CD4-positive, CD25-positive, alpha-beta regulatory T cell (primary cell): ENCODE measurements around the gene LRCOL1. TPM values are rescaled to one million over a fixed set of nuclear protein-coding genes. Genes with fewer than 3 reads are reported as not detected.
A peak's percentile ranks its signal among the peaks of the same experiment; 100 is the strongest.

Source experiments
- ATAC-seq, 2 donors: fragments of 150-1000 bp; cut with Tn5 transposase; one replicate each; pipeline ENCODE4 v1.10.0; 2021; ENCODE audit warnings: low read depth in 2 of 2, moderate number of reproducible peaks in 2 of 2, moderate library complexity in 1 of 2
- DNase-seq, 3 donors: peaks; one replicate each; pipeline versions ENCODE4 v3.0.0 to v3.0.0-alpha.2; 2012 to 2022; ENCODE audit warnings: mixed read lengths in 1 of 3
- H3K27ac ChIP-seq: one replicate; pipeline ENCODE4 v1.7.0; 2013; ENCODE audit warnings: mild to moderate bottlenecking, low read length; ENCODE audit not compliant: insufficient read depth, poor library complexity, severe bottlenecking
- H3K27me3 ChIP-seq: one replicate; pipeline ENCODE4 v1.7.0; 2013; ENCODE audit warnings: low read length; ENCODE audit not compliant: control insufficient read depth, insufficient read depth
- H3K36me3 ChIP-seq: one replicate; pipeline ENCODE4 v1.7.0; 2013; ENCODE audit warnings: mild to moderate bottlenecking, low read length, moderate library complexity; ENCODE audit not compliant: control insufficient read depth, insufficient read depth
- H3K4me1 ChIP-seq: 2 replicates; pipeline ENCODE4 v1.7.0; 2013; ENCODE audit warnings: mild to moderate bottlenecking, low read length; ENCODE audit not compliant: insufficient read depth, control insufficient read depth, poor library complexity, severe bottlenecking
- H3K4me3 ChIP-seq: one replicate; pipeline ENCODE4 v1.7.0; 2013; ENCODE audit warnings: low read depth, mild to moderate bottlenecking, low read length, moderate library complexity
- H3K9me3 ChIP-seq, 2 experiments: 1 replicate in 1 of 2; 2 replicates in 1 of 2; pipeline ENCODE4 v1.7.0; 2013; ENCODE audit warnings: low read length in 2 of 2, mild to moderate bottlenecking in 1 of 2, moderate library complexity in 1 of 2; ENCODE audit not compliant: control insufficient read depth in 2 of 2
- H3K27ac Mint-ChIP-seq, 3 donors: one replicate each; pipeline ENCODE4 v1.8.0; 2020 to 2022; ENCODE audit warnings: mild to moderate bottlenecking in 3 of 3, mixed read lengths in 3 of 3, moderate library complexity in 2 of 3
- H3K27me3 Mint-ChIP-seq: one replicate; pipeline ENCODE4 v1.8.0; 2022; ENCODE audit warnings: mild to moderate bottlenecking, mixed read lengths
- H3K36me3 Mint-ChIP-seq: one replicate; pipeline ENCODE4 v1.8.0; 2020; ENCODE audit warnings: mixed read lengths
- H3K4me1 Mint-ChIP-seq, 4 donors: one replicate each; pipeline ENCODE4 v1.8.0; 2020 to 2022; ENCODE audit warnings: mixed read lengths in 4 of 4, mild to moderate bottlenecking in 1 of 4
- H3K4me3 Mint-ChIP-seq, 4 donors: one replicate each; pipeline ENCODE4 v1.8.0; 2020 to 2022; ENCODE audit warnings: mild to moderate bottlenecking in 4 of 4, mixed read lengths in 4 of 4, moderate library complexity in 3 of 4
- H3K9me3 Mint-ChIP-seq, 7 donors: one replicate each; pipeline ENCODE4 v1.8.0; 2020 to 2022; ENCODE audit warnings: mixed read lengths in 7 of 7, mild to moderate bottlenecking in 3 of 7, moderate library complexity in 2 of 7
- polyA plus RNA-seq, 4 donors: library from polyadenylated mRNA; unstranded; fragments of 300-500 nt; fragmentation: Illumina TruSeq; gene quantifications; one replicate each; pipeline ENCODE4 v1.2.3, GENCODE V29; 2021
- total RNA-seq: library from RNA; stranded (reverse); gene quantifications from one replicate; pipeline ENCODE4 v1.2.3, GENCODE V29; 2022

The LRCOL1 gene
- total and polyA plus RNA-seq, 5 donors from 2014 or later, result not detected

DNA sequence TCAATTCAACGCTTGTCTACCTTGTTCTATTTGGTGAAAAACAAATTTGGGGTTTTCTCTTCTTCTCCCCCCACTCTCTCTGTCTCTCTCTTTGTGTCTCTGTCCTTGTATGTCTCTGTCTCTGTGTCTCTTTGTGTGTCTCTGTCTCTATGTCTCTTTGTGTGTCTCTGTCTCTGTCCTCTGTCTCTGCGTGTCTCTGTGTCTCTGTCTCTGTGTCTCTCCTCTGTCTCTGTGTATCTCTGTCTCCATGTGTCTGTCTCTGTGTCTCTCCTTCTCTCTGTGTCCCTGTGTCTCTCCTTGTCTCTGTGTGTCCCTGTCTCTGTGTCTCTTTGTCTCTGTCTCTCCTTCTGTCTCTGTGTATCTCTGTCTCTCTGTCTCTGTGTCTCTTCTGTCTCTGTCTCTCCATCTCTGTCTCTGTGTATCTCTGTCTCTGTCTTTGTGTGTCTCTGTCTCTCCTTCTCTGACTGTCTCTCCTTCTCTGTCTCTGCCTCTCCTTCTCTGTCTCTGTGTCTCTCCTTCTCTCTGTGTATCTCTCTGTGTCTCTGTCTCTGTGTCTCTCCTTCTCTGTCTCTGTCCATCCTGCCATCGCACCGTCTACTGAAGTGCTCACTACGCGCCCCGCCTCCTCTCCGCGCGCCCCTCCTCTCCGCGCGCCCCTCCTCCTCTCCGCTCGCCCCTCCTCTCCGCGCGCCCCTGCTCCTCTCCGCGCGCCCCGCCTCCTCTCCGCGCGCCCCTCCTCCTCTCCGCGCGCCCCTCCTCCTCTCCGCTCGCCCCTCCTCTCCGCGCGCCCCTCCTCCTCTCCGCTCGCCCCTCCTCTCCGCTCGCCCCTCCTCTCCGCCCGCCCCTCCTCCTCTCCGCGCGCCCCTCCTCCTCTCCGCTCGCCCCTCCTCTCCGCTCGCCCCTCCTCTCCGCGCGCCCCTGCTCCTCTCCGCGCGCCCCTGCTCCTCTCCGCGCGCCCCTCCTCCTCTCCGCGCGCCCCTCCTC, 12.8 kb downstream of the LRCOL1 start:
- Histone ChIP-seq H3K36me3 (no peaks in the 10 kb centered on the region), H3K27me3 (no peaks in the 10 kb centered on the region), H3K4me1 (peaks cover 14% of the 10 kb centered on the region), H3K4me3 (peak overlapping the region; percentile 69), H3K9me3 (no peaks in the 10 kb centered on the region), H3K27ac (no peak overlapping the region)
- H3K4me1 Mint-ChIP-seq, result peaks cover 0 to 36% (median 14%) of the 10 kb centered on the region in 4 donors
- H3K36me3 Mint-ChIP-seq, result no peaks in the 10 kb centered on the region
- peaks cover 0 to 8% (median 0%) of the 10 kb centered on the region in 7 donors for H3K9me3 Mint-ChIP-seq
- peak overlapping the region; percentile 61 to 88 (median 85) for H3K4me3 Mint-ChIP-seq
- ATAC-seq, result no peak
- peak in 2 of 3 donors; percentile 26 to 44 for DNase-seq
- H3K27me3 Mint-ChIP-seq, result peaks cover 26% of the 10 kb centered on the region
- peak overlapping the region in 2 of 3 donors; percentile 4 to 67 for H3K27ac Mint-ChIP-seq

- Histone ChIP-seq H3K27ac (no peak overlapping the region), H3K9me3 (no peaks in the 10 kb centered on the region), H3K36me3 (no peaks in the 10 kb centered on the region), H3K4me1 (peaks cover 14% of the 10 kb centered on the region), H3K27me3 (no peaks in the 10 kb centered on the region), H3K4me3 (no peak overlapping the region)
- ATAC-seq (peak in 1 of 2 donors; percentile 16), DNase-seq (no peak)
- peaks cover 21% of the 10 kb centered on the region for H3K27me3 Mint-ChIP-seq
- H3K4me1 Mint-ChIP-seq, result peaks cover 0 to 31% (median 14%) of the 10 kb centered on the region in 4 donors
- no peak overlapping the region for H3K27ac Mint-ChIP-seq
- H3K9me3 Mint-ChIP-seq, result peaks cover 0 to 8% (median 0%) of the 10 kb centered on the region in 7 donors
- peak overlapping the region in 1 of 4 donors; percentile 13 for H3K4me3 Mint-ChIP-seq
- H3K36me3 Mint-ChIP-seq, result no peaks in the 10 kb centered on the region
Measured at GRCh38 chr12:132596016-132596415, 14.4 kb downstream of the LRCOL1 start.

DNA sequence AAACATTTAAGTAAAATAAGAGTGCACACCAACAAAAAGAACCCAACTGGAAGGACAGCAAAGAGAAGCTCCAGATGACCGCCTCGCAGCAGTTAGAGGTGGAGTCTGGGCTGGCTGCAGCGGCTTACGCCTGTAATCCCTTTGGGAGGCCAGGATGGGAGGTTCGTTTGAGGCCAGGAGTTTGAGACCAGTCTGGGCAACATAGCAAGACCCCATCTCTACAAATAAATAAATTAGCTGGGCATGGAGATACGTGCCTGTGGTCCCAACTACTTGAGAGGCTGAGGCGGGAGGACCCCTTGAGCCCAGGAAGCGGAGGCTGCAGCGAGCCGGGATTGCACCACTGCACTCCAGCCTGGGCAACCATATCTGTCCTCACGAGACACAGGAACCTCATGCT, 15.2 kb downstream of the LRCOL1 start:
- no peaks in the 10 kb centered on the region for H3K36me3 Mint-ChIP-seq
- H3K4me1 Mint-ChIP-seq, result peaks cover 0 to 25% (median 14%) of the 10 kb centered on the region in 4 donors
- H3K27me3 ChIP-seq, result no peaks in the 10 kb centered on the region
- peaks cover 7% of the 10 kb centered on the region for H3K4me1 ChIP-seq
- ATAC-seq (no peak), DNase-seq (no peak)
- H3K27me3 Mint-ChIP-seq, result peaks cover 21% of the 10 kb centered on the region
- H3K4me3 ChIP-seq, result no peak overlapping the region
- H3K36me3 ChIP-seq, result no peaks in the 10 kb centered on the region
- H3K27ac ChIP-seq, result no peak overlapping the region
- H3K9me3 Mint-ChIP-seq, result peaks cover 0 to 8% (median 0%) of the 10 kb centered on the region in 7 donors
- peak overlapping the region in 1 of 4 donors; percentile 11 for H3K4me3 Mint-ChIP-seq
- H3K27ac Mint-ChIP-seq, result peak overlapping the region in 1 of 3 donors; percentile 52
- no peaks in the 10 kb centered on the region for H3K9me3 ChIP-seq

DNA sequence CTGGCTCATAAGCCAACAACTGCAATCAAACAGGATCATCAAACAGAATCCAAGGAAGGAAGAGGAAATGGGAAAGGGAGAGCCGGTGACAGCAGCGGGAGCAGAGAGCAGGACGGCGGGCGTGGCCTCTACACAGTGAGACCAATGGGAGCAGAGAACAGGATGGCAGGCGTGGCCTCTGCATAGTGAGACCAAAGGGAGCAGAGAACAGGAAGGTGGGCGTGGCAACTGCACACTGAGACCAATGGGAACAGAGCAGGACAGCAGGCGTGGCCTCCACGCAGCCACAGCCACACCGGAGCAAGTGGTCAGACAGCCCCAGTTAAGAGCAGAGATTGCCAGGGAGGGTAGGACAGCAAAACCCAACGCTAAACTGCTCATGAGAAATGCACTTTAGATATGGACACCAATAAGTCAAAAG, 16.4 kb downstream of the LRCOL1 start:
- Histone ChIP-seq H3K4me1 (peaks cover 5% of the 10 kb centered on the region), H3K27me3 (no peaks in the 10 kb centered on the region), H3K4me3 (no peak overlapping the region), H3K9me3 (no peaks in the 10 kb centered on the region), H3K36me3 (no peaks in the 10 kb centered on the region), H3K27ac (no peak overlapping the region)
- H3K27me3 Mint-ChIP-seq, result peaks cover 13% of the 10 kb centered on the region
- no peaks in the 10 kb centered on the region for H3K36me3 Mint-ChIP-seq
- ATAC-seq, result peak; percentile 37 to 40
- H3K27ac Mint-ChIP-seq, result no peak overlapping the region
- H3K4me3 Mint-ChIP-seq, result peak overlapping the region in 2 of 4 donors; percentile 7 to 71
- DNase-seq, result peak in 1 of 3 donors; percentile 48
- H3K4me1 Mint-ChIP-seq, result peaks cover 0 to 16% (median 10%) of the 10 kb centered on the region in 4 donors
- peaks cover 0 to 8% (median 1%) of the 10 kb centered on the region in 7 donors for H3K9me3 Mint-ChIP-seq

DNA sequence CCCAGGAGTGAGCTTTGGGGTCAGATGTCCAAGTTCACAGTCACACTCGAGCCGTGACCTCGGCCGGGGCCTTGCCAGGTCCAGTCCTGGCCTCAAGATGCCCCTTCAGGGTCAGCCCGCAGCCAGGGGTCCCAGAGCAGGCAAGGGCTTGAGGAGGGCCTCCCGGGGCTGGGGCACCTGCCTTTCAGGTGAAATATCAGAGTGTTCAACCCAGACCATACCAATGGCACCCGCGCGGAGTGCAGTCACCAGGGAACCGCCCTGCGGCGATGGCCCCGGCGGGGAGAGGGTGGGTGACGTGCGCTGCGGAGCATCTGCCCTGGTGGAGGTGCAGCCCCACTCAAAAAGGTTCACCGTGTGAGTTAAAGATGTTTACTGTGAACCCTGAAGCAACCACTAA, 16.9 kb downstream of the LRCOL1 start:
- Histone ChIP-seq H3K27me3 (no peaks in the 10 kb centered on the region), H3K4me1 (peaks cover under 1% of the 10 kb centered on the region), H3K9me3 (no peaks in the 10 kb centered on the region), H3K36me3 (no peaks in the 10 kb centered on the region), H3K4me3 (no peak overlapping the region), H3K27ac (no peak overlapping the region)
- Mint-ChIP-seq H3K27ac (no peak overlapping the region), H3K4me1 (peaks cover 0 to 12% (median 8%) of the 10 kb centered on the region in 4 donors), H3K4me3 (no peak overlapping the region), H3K9me3 (peaks cover 0 to 8% (median 1%) of the 10 kb centered on the region in 7 donors), H3K36me3 (no peaks in the 10 kb centered on the region), H3K27me3 (peaks cover 8% of the 10 kb centered on the region)
- ATAC-seq (no peak), DNase-seq (no peak)

DNA sequence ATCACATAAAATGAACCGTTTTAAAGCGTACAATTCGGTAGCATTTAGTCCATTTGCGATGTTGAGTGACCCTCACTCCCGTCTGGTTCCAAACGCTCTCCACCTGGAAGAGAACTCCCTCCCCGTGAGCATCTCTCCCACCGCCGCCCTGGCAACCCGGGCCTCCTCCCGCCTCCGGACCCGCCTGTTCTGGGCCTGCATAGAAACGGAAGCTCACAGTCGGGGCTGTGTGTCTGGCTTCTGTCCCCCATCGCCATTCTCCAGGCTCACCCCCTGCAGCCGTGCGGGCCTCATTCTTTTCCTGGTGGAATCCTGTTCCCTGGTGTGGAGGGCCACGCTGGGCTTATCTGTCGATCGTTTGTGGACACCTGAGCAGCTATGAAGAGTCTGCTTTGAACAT, 17.3 kb downstream of the LRCOL1 start:
- ATAC-seq (no peak), DNase-seq (no peak)
- Mint-ChIP-seq H3K9me3 (peaks cover 0 to 8% (median 1%) of the 10 kb centered on the region in 7 donors), H3K4me3 (no peak overlapping the region), H3K4me1 (peaks cover 0 to 11% (median 8%) of the 10 kb centered on the region in 4 donors), H3K36me3 (no peaks in the 10 kb centered on the region), H3K27ac (no peak overlapping the region), H3K27me3 (peaks cover 7% of the 10 kb centered on the region)
- no peaks in the 10 kb centered on the region for H3K27me3 ChIP-seq
- no peaks in the 10 kb centered on the region for H3K9me3 ChIP-seq
- no peak overlapping the region for H3K4me3 ChIP-seq
- H3K4me1 ChIP-seq, result no peaks in the 10 kb centered on the region
- H3K27ac ChIP-seq, result no peak overlapping the region
- no peaks in the 10 kb centered on the region for H3K36me3 ChIP-seq

GRCh38 chr12:132592282-132592970, 18.0 kb downstream of the LRCOL1 start:
- H3K36me3 Mint-ChIP-seq, result no peaks in the 10 kb centered on the region
- no peaks in the 10 kb centered on the region for H3K9me3 ChIP-seq
- ATAC-seq (no peak), DNase-seq (no peak)
- no peaks in the 10 kb centered on the region for H3K4me1 ChIP-seq
- no peak overlapping the region for H3K27ac ChIP-seq
- H3K27me3 ChIP-seq, result no peaks in the 10 kb centered on the region
- no peaks in the 10 kb centered on the region for H3K36me3 ChIP-seq
- no peak overlapping the region for H3K4me3 ChIP-seq
- H3K4me1 Mint-ChIP-seq, result peaks cover 0 to 7% (median 5%) of the 10 kb centered on the region in 4 donors
- H3K9me3 Mint-ChIP-seq, result peaks cover 0 to 5% (median under 1%) of the 10 kb centered on the region in 7 donors
- peaks cover 4% of the 10 kb centered on the region for H3K27me3 Mint-ChIP-seq
- no peak overlapping the region for H3K27ac Mint-ChIP-seq
- H3K4me3 Mint-ChIP-seq, result no peak overlapping the region
